Stomach (tissue), 4 donors: ENCODE measurements around the gene ZDHHC17.

Experiments
- CTCF ChIP-seq, 7 experiments: fragments of 450-650 bp in 4 of 7; fragments of 200-600 bp in 3 of 7; sonication (generic) in 3 of 7; IDR thresholded peaks; one replicate each; pipeline ENCODE4 v1.5.1; 2016 to 2019; ENCODE audit warnings: antibody characterized with exemption in 7 of 7, control low read depth in 2 of 7, mild to moderate bottlenecking in 1 of 7
- POLR2A ChIP-seq, 4 donors: fragments of 450-650 bp; IDR thresholded peaks; one replicate each; pipeline ENCODE4 v1.6.1; 2016; ENCODE audit warnings: antibody characterized with exemption in 4 of 4, control low read depth in 2 of 4, mild to moderate bottlenecking in 1 of 4, moderate library complexity in 1 of 4
- POLR2AphosphoS5 ChIP-seq, 3 donors: sonication (generic); formaldehyde crosslinking; IDR thresholded peaks; one replicate each; pipeline ENCODE4 v1.6.1; 2016; ENCODE audit warnings: antibody characterized with exemption in 3 of 3

GRCh38 chr12:76745343-76745742, 18.6 kb upstream of the ZDHHC17 start:
- TF ChIP-seq CTCF (IDR thresholded peaks at IDR 0.05) (no peak), POLR2A (IDR thresholded peaks at IDR 0.05) (no peak), POLR2AphosphoS5 (IDR thresholded peaks at IDR 0.05) (no peak)
